Tibial nerve (tissue), 4 donors: Measurements from ENCODE around the gene BCOR. TPM values are rescaled to one million over a fixed set of nuclear protein-coding genes. Genes with fewer than 3 reads are reported as not detected.
A peak's percentile ranks its signal among the peaks of the same experiment; 100 is the strongest.

Experiments
- DNase-seq, 2 donors: peaks; one replicate each; pipeline ENCODE4 v3.0.0-alpha.2; 2019; ENCODE audit warnings: low spot score in 2 of 2
- H3K27ac ChIP-seq, 4 donors: fragments of 200-600 bp; sonication (generic) in 3 of 4; one replicate each; pipeline ENCODE4 v1.5.1; 2017 to 2019; ENCODE audit warnings: mild to moderate bottlenecking in 1 of 4
- H3K27me3 ChIP-seq, 2 donors: fragments of 200-600 bp; sonication (generic) in 1 of 2; one replicate each; pipeline versions ENCODE4 v1.5.1 to v1.6.0; 2017 to 2019
- H3K36me3 ChIP-seq, 3 donors: fragments of 200-600 bp; sonication (generic); one replicate each; pipeline ENCODE4 v1.5.1; 2018 to 2019
- H3K4me1 ChIP-seq, 4 donors: fragments of 200-600 bp; sonication (generic) in 3 of 4; one replicate each; pipeline ENCODE4 v1.5.1; 2017 to 2019
- H3K4me3 ChIP-seq, 4 donors: fragments of 200-600 bp; sonication (generic) in 3 of 4; one replicate each; pipeline ENCODE4 v1.5.1; 2017 to 2019; ENCODE audit warnings: mild to moderate bottlenecking in 1 of 4, moderate library complexity in 1 of 4
- H3K9me3 ChIP-seq, 4 donors: fragments of 200-600 bp; sonication (generic) in 3 of 4; one replicate each; pipeline ENCODE4 v1.5.1; 2017 to 2019
- CTCF ChIP-seq, 5 experiments: fragments of 200-600 bp in 3 of 5; fragments of 450-650 bp in 2 of 5; sonication (generic) in 3 of 5; IDR thresholded peaks; one replicate each; pipeline ENCODE4 v1.5.1; 2016 to 2019; ENCODE audit warnings: antibody characterized with exemption in 5 of 5, mild to moderate bottlenecking in 3 of 5, moderate library complexity in 2 of 5
- EP300 ChIP-seq, 2 donors: sonication (generic); formaldehyde crosslinking; IDR thresholded peaks; one replicate each; pipeline ENCODE4 v1.6.1; 2017; ENCODE audit warnings: antibody characterized with exemption in 2 of 2, mild to moderate bottlenecking in 1 of 2
- POLR2A ChIP-seq, 2 donors: fragments of 450-650 bp; IDR thresholded peaks; one replicate each; pipeline ENCODE4 v1.6.1; 2017; ENCODE audit warnings: antibody characterized with exemption in 2 of 2, mild to moderate bottlenecking in 2 of 2, moderate library complexity in 2 of 2
- WGBS, 2 donors: methylation state at CpG; one replicate each; pipeline ENCODE4 v1.1.5; 2018; 5-methylcytosine and 5-hydroxymethylcytosine counted together
- total RNA-seq, 4 donors: library from RNA; depleted of rRNA; stranded (reverse); fragments of >200 nt; gene quantifications; one replicate each; pipeline ENCODE4 v1.1.0, GENCODE V29; 2016

BCOR gene
- total RNA-seq, 4 donors from 2014 or later = 16.2 to 34.7 (median 23.7) TPM

DNA sequence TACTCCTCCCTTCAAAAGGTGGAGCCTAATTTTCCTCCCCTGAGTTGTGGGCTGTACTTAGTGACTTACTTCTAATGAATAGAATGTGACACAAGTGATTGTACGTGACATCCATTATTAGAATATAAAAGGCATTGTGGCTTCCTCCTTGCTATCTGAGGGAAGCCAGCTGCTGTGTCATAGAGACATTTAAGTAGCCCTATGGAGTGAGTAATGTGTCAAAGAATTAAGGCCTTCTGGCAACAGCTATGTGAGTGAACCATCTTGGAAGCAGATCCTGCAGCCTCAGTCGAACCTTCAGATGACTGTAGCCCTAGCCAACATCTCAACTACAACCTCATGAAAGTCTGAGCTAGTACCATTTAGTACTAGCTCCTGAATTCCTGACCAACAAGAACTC lies 76.1 kb downstream of the BCOR start:
- Histone ChIP-seq H3K36me3 (no peaks in the 10 kb centered on the region), H3K9me3 (no peaks in the 10 kb centered on the region), H3K27ac (no peak overlapping the region), H3K4me3 (no peak overlapping the region), H3K27me3 (no peaks in the 10 kb centered on the region), H3K4me1 (no peaks in the 10 kb centered on the region)
- no peak for DNase-seq
- WGBS, 2 donors = 83 to 88% methylated on average over 2 of the region's 2 CpGs
- TF ChIP-seq CTCF (IDR thresholded peaks at IDR 0.05) (no peak), POLR2A (IDR thresholded peaks at IDR 0.05) (no peak), EP300 (IDR thresholded peaks at IDR 0.05) (no peak)

DNA sequence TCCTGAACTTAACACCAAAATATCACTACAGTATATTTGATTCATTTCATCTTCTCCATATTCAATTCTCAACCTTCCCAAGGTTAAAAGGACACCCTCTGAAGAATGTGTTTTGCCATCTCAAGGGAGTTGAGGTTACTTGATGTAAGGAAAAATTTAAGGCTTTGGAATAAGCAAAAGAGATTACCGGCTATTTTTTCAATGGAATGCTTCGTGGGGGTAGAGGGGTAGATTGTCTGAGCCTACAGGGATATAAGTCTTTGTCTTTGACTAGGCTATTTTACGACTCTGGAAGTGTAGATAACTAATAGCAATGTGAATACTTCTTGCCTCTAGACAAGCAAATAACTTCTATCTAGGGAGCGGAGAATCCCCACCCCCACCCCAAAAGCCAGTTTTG lies 78.2 kb downstream of the BCOR start:
- 68 to 84% methylated on average over 3 to 4 of the region's 4 CpGs for WGBS, 2 donors

GRCh38 chrX:40018041-40018440 lies 79.7 kb downstream of the BCOR start:
- DNase-seq = no peak
- Histone ChIP-seq H3K4me3 (no peak overlapping the region), H3K27me3 (peaks cover 0 to 12% of the 10 kb centered on the region in 2 donors), H3K4me1 (peaks cover 0 to 1% (median 0%) of the 10 kb centered on the region in 4 donors), H3K36me3 (no peaks in the 10 kb centered on the region), H3K9me3 (no peaks in the 10 kb centered on the region), H3K27ac (no peak overlapping the region)
- WGBS, 2 donors = 68 to 75% methylated on average over 5 of the region's 5 CpGs
- TF ChIP-seq POLR2A (IDR thresholded peaks at IDR 0.05) (no peak), EP300 (IDR thresholded peaks at IDR 0.05) (no peak), CTCF (IDR thresholded peaks at IDR 0.05) (no peak)

More for the DNA sequence above, 78.2 kb downstream of the BCOR start:
- no peak for TF ChIP-seq CTCF (IDR thresholded peaks at IDR 0.05)
- TF ChIP-seq POLR2A (IDR thresholded peaks at IDR 0.05) = no peak
- no peak for TF ChIP-seq EP300 (IDR thresholded peaks at IDR 0.05)
- Histone ChIP-seq H3K9me3 (no peaks in the 10 kb centered on the region), H3K4me3 (no peak overlapping the region), H3K36me3 (no peaks in the 10 kb centered on the region), H3K4me1 (no peaks in the 10 kb centered on the region), H3K27ac (no peak overlapping the region), H3K27me3 (no peaks in the 10 kb centered on the region)
- no peak for DNase-seq

GRCh38 chrX:40016749-40017148 lies 81.0 kb downstream of the BCOR start:
- Histone ChIP-seq H3K4me3 (no peak overlapping the region), H3K27me3 (peaks cover 0 to 20% of the 10 kb centered on the region in 2 donors), H3K9me3 (no peaks in the 10 kb centered on the region), H3K36me3 (no peaks in the 10 kb centered on the region), H3K27ac (no peak overlapping the region), H3K4me1 (peaks cover 0 to 14% (median 3%) of the 10 kb centered on the region in 4 donors)
- 58 to 100% methylated on average over 1 to 2 of the region's 2 CpGs for WGBS, 2 donors
- TF ChIP-seq EP300 (IDR thresholded peaks at IDR 0.05) = no peak
- TF ChIP-seq CTCF (IDR thresholded peaks at IDR 0.05) = no peak
- no peak for TF ChIP-seq POLR2A (IDR thresholded peaks at IDR 0.05)
- DNase-seq = no peak

DNA sequence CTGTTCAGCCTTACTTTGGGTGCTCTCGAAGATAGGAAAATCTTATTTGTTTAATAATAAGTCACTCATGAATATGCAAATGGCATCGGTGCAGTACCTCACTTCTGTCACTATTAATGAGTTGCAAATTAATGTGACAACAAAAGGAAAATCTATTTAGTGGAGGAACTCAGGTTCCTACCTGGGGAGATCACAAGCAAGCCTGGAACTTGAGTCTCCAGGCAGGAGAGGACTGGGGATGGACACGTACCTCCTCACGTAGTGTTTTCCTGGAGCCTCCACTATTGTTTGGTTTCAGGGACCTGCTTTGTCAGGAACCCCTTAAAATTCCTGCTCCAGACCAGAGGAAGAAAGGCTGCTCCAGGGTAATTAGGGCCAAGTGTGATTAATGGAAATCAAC lies 82.1 kb downstream of the BCOR start:
- WGBS, 2 donors = 63 to 81% methylated on average over 4 of the region's 4 CpGs
- Histone ChIP-seq H3K36me3 (no peaks in the 10 kb centered on the region), H3K4me1 (peaks cover 0 to 20% (median 7%) of the 10 kb centered on the region in 4 donors), H3K27ac (peak overlapping the region in 1 of 4 donors; percentile 96), H3K4me3 (no peak overlapping the region), H3K27me3 (peaks cover 0 to 24% of the 10 kb centered on the region in 2 donors), H3K9me3 (no peaks in the 10 kb centered on the region)
- no peak for DNase-seq
- TF ChIP-seq CTCF (IDR thresholded peaks at IDR 0.05) (no peak), POLR2A (IDR thresholded peaks at IDR 0.05) (no peak), EP300 (IDR thresholded peaks at IDR 0.05) (no peak)
